ENCODE data around the gene NFATC2.
A peak's percentile ranks its signal among the peaks of the same experiment; 100 is the strongest.

The NFATC2 gene

GRCh38 chr20:51503376-51503775, 39.1 kb downstream of the NFATC2 start:
- H3K36me3 ChIP-seq (ENCODE audit: low read length): no peaks in the 10 kb centered on the region
- no peaks in the 10 kb centered on the region for H3K27me3 ChIP-seq (ENCODE audit: low read length)
- no peak overlapping the region for H3K27ac ChIP-seq (ENCODE audit: low read depth, low read length)
- H4K20me1 ChIP-seq (ENCODE audit: low read depth, low read length): no peaks in the 10 kb centered on the region
- no peak overlapping the region for H3K9ac ChIP-seq (ENCODE audit: low read length)
- H3K9me2 ChIP-seq (replicated peaks; ENCODE audit: insufficient read depth, low read length): no peaks in the 10 kb centered on the region
- H3K4me2 ChIP-seq (ENCODE audit: low read depth, low read length, poor library complexity, severe bottlenecking): no peak overlapping the region
- H3K9me3 ChIP-seq (ENCODE audit: insufficient read depth, low read length): no peaks in the 10 kb centered on the region
- no peak overlapping the region for H2AFZ ChIP-seq (ENCODE audit: low read depth, low read length, severe bottlenecking)
- no peak overlapping the region for H3K4me3 ChIP-seq (ENCODE audit: insufficient read depth, low read length, poor library complexity, severe bottlenecking)
- H3F3A ChIP-seq (ENCODE audit: insufficient read depth): peaks cover 20% of the 10 kb centered on the region; the same call in 1 of the 2 replicates
- TF ChIP-seq EZH2phosphoT487 (conservative IDR thresholded peaks at IDR 0.05; ENCODE audit: low read length) (no peak), CTCF (IDR thresholded peaks at IDR 0.05; ENCODE audit: insufficient read depth, low read length, poor library complexity, severe bottlenecking) (no peak)
- H3K79me2 ChIP-seq (ENCODE audit: insufficient read depth, low read length): no peaks in the 10 kb centered on the region

- TF ChIP-seq CTCF (IDR thresholded peaks at IDR 0.05; ENCODE audit: insufficient read depth, low read length, poor library complexity, severe bottlenecking) (no peak), EZH2phosphoT487 (conservative IDR thresholded peaks at IDR 0.05; ENCODE audit: low read length) (no peak)
- Histone ChIP-seq H3K79me2 (ENCODE audit: insufficient read depth, low read length) (0 out of 2 replicates have a peak, but pooled peaks cover 5% of the 10 kb centered on the region), H2AFZ (ENCODE audit: low read depth, low read length, severe bottlenecking) (no peak overlapping the region), H3K4me3 (ENCODE audit: insufficient read depth, low read length, poor library complexity, severe bottlenecking) (no peak overlapping the region), H3K27me3 (ENCODE audit: low read length) (no peaks in the 10 kb centered on the region), H3K4me2 (ENCODE audit: low read depth, low read length, poor library complexity, severe bottlenecking) (no peak overlapping the region), H3K27ac (ENCODE audit: low read depth, low read length) (peak overlapping the region; percentile 60), H3K9ac (ENCODE audit: low read length) (no peak overlapping the region), H3K36me3 (ENCODE audit: low read length) (no peaks in the 10 kb centered on the region), H3K9me2 (replicated peaks; ENCODE audit: insufficient read depth, low read length) (no peaks in the 10 kb centered on the region), H3F3A (ENCODE audit: insufficient read depth) (peaks cover 20% of the 10 kb centered on the region; the same call in 1 of the 2 replicates), H3K9me3 (ENCODE audit: insufficient read depth, low read length) (no peaks in the 10 kb centered on the region), H4K20me1 (ENCODE audit: low read depth, low read length) (no peaks in the 10 kb centered on the region)
Observed at GRCh38 chr20:51500936-51501335, 41.6 kb downstream of the NFATC2 start.

GRCh38 chr20:51500311-51500710, 42.2 kb downstream of the NFATC2 start:
- no peaks in the 10 kb centered on the region for H3K36me3 ChIP-seq (ENCODE audit: low read length)
- 0 out of 2 replicates have a peak, but pooled peaks cover 9% of the 10 kb centered on the region for H3K79me2 ChIP-seq (ENCODE audit: insufficient read depth, low read length)
- TF ChIP-seq EZH2phosphoT487 (conservative IDR thresholded peaks at IDR 0.05; ENCODE audit: low read length) (no peak), CTCF (IDR thresholded peaks at IDR 0.05; ENCODE audit: insufficient read depth, low read length, poor library complexity, severe bottlenecking) (no peak)
- no peaks in the 10 kb centered on the region for H3K9me3 ChIP-seq (ENCODE audit: insufficient read depth, low read length)
- no peaks in the 10 kb centered on the region for H4K20me1 ChIP-seq (ENCODE audit: low read depth, low read length)
- no peak overlapping the region for H3K9ac ChIP-seq (ENCODE audit: low read length)
- H3K4me3 ChIP-seq (ENCODE audit: insufficient read depth, low read length, poor library complexity, severe bottlenecking): no peak overlapping the region
- H3K27ac ChIP-seq (ENCODE audit: low read depth, low read length): peak overlapping the region; percentile 75
- no peaks in the 10 kb centered on the region for H3K9me2 ChIP-seq (replicated peaks; ENCODE audit: insufficient read depth, low read length)
- no peaks in the 10 kb centered on the region for H3K27me3 ChIP-seq (ENCODE audit: low read length)
- H3F3A ChIP-seq (ENCODE audit: insufficient read depth): peaks cover 20% of the 10 kb centered on the region; the same call in 1 of the 2 replicates
- no peak overlapping the region for H2AFZ ChIP-seq (ENCODE audit: low read depth, low read length, severe bottlenecking)
- peak overlapping the region; percentile 28 for H3K4me2 ChIP-seq (ENCODE audit: low read depth, low read length, poor library complexity, severe bottlenecking)

All from SU-DHL-6 (cell line).